PFSK-1 (cell line): ENCODE results near the gene TANGO6.

Experiments
- POLR2AphosphoS5 ChIP-seq: IDR thresholded peaks from 2 replicates; pipeline ENCODE4 v1.6.1; 2012; ENCODE audit warnings: low read depth, mild to moderate bottlenecking, control low read depth, low read length, moderate library complexity
- SIN3A ChIP-seq: IDR thresholded peaks from 2 replicates; pipeline ENCODE4 v1.6.1; 2012; ENCODE audit warnings: mild to moderate bottlenecking, low read length, moderate library complexity, borderline replicate concordance; ENCODE audit not compliant: insufficient read depth
- TAF1 ChIP-seq: IDR thresholded peaks from 2 replicates; pipeline ENCODE4 v1.6.1; 2012; ENCODE audit warnings: low read length, control low read depth, borderline replicate concordance; ENCODE audit not compliant: insufficient read depth
- TF ChIP-seq, protein P1 (sequence below), 2 experiments: IDR thresholded peaks; 2 replicates each; pipeline versions ENCODE4 v1.6.1 to v1.8.0; 2011 to 2012; ENCODE audit warnings: low read depth in 2 of 2, low read length in 2 of 2, control low read depth in 1 of 2, inconsistent platforms in 1 of 2, mild to moderate bottlenecking in 1 of 2, moderate library complexity in 1 of 2; ENCODE audit not compliant: insufficient read depth in 1 of 2

DNA sequence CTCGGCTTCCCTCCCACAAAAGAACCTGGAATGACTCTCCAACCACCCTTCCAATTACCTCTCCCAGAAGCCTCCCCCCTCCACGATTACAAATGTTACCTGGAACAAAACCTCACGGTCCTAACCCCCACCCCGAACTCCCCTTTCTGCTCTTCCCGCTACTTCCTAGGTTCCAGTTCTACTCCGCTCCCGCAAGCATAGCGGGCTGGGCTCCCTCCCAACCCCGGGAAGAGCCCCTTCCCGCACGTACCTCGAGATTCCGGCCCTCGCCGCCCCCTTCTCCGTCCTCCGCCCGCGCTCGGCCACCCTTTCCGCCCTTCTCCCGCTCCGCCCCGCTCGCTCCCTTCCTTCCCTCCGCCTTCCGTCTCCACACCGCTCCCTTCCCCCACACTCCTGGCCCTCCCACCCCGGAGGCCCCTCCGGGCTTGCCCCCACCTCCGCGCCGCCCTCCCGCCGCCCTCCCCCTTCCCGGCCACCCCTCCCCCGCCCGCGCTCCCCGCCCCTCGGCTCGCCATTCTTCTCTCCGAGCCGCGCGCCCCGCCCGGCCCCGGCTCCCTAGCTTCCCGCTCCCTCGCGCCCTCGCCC is 288.6 kb downstream of the TANGO6 start:
- TF ChIP-seq, protein P1, sequence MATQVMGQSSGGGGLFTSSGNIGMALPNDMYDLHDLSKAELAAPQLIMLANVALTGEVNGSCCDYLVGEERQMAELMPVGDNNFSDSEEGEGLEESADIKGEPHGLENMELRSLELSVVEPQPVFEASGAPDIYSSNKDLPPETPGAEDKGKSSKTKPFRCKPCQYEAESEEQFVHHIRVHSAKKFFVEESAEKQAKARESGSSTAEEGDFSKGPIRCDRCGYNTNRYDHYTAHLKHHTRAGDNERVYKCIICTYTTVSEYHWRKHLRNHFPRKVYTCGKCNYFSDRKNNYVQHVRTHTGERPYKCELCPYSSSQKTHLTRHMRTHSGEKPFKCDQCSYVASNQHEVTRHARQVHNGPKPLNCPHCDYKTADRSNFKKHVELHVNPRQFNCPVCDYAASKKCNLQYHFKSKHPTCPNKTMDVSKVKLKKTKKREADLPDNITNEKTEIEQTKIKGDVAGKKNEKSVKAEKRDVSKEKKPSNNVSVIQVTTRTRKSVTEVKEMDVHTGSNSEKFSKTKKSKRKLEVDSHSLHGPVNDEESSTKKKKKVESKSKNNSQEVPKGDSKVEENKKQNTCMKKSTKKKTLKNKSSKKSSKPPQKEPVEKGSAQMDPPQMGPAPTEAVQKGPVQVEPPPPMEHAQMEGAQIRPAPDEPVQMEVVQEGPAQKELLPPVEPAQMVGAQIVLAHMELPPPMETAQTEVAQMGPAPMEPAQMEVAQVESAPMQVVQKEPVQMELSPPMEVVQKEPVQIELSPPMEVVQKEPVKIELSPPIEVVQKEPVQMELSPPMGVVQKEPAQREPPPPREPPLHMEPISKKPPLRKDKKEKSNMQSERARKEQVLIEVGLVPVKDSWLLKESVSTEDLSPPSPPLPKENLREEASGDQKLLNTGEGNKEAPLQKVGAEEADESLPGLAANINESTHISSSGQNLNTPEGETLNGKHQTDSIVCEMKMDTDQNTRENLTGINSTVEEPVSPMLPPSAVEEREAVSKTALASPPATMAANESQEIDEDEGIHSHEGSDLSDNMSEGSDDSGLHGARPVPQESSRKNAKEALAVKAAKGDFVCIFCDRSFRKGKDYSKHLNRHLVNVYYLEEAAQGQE (IDR thresholded peaks at IDR 0.05; ENCODE audit: insufficient read depth in 1 of 2, low read depth in 2 of 2, low read length in 2 of 2), result no peak
- TF ChIP-seq TAF1 (no peak; the same call in 1 of the 2 replicates), POLR2AphosphoS5 (no peak), SIN3A (no peak)
